ENCODE results near the gene RPS3. TPM values are rescaled to one million over a fixed set of nuclear protein-coding genes. Genes with fewer than 3 reads are reported as not detected.
A peak's percentile ranks its signal among the peaks of the same experiment; 100 is the strongest.
"Not testable (repeated sequence)": the region's sequence is repeated elsewhere in the genome, so short reads cannot be mapped to it uniquely, and the experiment has no call there.

RPS3 gene
- total RNA-seq, 1 donor from 2014 or later, result 1,041 TPM

DNA sequence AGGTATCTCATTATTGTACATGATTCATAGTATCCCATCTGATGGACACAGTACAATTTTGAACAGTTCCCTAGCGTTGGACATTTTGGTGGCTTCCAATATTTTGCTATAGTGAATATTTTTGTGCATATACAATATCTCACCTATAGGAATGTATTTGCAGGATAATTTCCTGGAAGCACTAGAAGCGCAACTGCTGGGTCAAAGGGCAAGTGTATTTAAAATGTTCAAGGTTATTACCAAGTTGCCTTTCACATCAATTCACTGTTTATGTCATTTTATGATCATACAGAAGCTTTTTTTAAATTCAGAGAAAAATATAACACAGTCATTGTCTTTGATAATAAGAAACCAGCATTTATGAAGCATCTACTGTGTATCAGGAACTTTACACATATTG, 19.1 kb upstream of the RPS3 start:
- no peak for DNase-seq (ENCODE audit: low read depth)

DNA sequence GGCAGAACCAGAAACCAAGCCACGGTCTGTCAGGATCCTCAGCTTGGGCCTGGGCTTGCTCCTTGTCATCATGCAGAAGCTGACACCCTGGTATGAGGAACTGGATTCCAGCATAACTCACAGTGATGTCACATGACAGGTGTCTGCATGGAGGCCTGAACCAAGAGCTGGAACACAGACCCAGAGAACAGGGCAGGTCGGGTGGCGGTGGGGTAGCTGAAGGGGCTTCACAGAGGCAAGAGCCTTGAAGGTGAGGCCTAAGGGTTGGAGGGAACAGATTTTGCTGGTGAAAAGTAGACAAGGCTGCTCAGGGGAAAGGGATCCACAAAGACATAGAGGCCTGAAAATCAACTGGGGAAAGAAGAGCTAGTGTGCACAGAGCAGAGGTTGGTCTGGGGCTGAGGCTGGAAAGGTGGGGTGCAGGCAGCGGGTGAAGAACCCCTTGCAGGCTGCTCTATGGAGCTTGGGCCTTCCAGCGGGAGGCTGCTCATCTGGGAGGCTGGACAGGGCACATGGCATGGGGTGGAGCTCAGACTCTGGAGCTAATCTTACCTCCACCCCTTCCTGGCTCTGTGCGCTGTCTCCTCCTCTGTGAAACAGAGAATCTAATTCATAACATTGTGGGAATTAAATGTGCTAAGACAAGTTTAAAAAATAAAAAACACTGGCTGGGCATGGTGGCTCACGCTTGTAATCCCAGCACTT, 18.4 kb upstream of the RPS3 start:
- peak; percentile 53 for DNase-seq (ENCODE audit: low read depth)

DNA sequence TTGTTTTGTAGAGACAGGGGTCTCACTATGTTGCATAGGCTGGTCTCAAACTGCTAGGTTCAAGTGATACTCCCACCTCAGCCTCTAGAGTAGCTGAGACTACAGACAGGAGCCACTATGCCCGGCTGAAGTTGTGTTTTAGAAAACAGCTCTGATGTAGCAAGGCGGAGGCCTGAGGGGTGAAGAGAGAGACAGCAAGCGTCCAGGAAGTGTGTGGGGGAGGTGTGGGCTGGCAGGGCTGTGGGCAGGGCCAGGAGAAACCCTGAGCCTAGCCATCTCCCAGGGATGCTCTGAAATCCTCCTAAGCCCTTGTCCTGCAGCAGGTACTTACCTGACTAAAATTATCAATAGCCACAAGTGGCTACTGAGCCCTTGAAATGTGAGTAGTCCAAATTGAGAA, 16.1 kb upstream of the RPS3 start:
- DNase-seq (ENCODE audit: low read depth), result no peak

DNA sequence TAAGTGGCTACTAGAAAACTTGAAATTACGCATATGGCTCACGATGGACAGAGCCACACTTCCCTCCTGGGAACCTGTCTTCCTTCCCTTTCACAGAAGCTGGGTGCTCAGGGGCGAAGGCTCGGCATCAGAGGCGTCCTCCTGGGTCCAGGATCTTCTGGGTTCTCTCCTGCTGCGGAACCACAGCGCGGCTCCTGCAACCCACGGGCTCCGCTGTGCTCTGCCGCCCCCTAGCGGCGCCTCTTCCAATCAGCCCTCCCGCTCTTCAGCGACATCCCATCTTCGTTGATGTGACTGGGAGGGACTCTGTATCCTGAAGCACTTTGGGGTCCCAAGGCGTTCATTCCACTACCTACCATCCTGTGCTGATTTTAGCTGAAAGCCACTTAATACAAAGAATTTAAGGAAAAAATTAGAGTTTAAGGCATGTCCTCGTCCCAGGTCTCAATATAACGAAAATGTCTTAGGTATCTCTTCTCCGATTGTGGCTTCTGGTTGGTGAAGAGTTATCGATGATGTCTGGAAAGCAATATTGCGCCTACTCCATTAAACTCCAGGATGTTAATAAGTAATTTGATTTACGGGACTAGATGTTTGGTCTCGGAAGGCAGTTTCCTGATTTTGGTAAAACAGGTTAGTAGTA, 14.8 kb upstream of the RPS3 start:
- peak; percentile 24 for DNase-seq (ENCODE audit: low read depth)

DNA sequence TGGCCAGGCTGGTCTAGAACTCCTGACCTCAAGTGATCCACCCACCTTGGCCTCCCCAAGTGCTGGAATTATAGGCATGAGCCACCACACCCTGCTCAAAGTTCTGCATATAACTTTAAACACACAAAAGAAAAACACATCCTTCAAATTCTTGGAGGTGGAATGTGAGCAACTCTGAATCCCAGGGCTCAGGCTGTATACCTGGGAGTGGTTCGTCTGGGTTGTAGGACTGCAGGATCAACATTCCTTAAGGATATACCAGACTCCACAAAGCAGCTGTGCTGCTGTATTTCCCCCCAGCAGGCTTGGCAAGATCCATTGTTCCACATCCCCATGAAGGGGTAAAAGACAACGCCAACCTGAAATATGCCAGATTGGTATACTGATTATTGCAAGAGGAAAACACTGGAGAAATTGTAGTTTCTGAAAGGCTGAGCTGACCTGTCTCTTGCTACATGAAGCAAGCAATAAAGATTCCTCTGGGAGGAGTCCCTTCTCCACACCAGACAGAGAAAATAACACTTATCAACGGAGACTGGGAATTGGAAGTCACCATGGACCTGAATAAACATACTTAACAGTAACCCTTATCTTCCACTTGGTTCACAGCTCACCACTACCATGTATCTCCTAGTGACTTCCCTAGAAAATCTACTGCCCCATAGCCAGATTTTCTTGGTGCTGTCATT, 12.2 kb upstream of the RPS3 start:
- DNase-seq (ENCODE audit: low read depth), result peak; percentile 77

DNA sequence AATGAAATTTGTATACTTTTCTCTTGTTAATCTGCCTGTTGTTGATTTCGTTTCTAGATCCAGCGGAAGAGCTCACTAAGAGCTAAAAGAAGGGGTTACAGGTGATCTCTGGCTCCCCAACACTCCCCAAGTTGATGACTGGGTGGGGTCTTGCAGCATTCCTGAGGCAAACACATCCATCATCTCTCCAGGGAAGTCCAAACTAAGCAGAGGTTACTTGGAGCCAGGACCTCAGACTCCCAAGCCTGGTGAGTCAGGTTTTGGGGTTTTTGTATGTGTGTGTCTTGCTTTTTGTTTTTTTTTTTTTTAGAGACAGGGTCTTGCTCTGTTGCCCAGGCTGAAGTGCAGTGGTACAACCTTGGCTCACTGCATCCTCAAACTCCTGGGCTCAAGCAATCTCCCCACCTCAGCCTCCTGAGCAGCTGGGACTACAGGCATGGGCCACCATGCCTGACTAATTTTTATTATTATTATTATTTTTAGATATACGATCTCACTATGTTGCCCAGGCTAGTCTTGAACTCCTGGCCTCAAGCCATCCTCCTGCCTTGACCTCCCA, 11.5 kb upstream of the RPS3 start:
- DNase-seq (ENCODE audit: low read depth), result no peak

DNA sequence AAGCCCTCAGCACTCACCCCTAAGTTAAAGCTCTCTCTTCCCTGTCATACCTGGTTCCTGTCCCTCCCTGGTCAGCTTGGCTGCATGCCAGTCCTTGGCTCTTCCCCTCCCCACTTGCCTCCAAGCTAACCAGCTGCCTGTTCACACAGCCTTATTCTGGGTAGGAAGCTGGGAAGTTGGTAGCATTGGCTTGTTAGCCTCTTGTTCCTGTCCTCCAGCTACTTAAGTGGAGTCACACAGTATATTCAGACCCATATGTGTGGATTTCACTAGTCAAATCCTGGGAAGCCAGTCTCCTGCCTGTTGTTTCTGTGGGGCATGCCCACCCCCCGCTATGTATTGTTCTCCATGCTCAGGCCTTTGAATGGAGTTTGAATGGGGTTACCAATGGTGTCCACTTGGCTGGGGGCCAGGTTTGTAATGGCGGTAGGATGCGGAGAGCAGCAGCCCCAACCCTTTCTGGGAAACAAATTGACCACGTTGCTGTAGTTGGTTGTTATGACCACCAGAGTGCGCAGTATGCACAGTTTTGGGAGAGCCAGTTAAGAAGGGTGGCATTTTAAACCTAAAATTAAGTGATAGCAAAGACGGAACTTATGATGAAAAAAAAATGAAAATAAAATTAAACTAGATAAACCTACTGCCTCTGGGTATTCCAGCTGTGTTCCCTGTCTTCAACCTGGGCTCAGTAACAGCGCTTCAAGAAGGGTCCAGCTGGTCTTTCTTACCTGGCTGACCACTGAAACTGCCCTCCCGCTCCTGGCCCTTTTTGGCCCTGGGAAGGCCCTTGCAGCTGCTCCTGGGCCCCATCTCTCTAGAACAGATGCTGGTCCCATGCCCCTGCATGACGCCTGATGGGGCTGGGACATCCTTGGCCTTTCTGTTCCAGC, 10.7 kb upstream of the RPS3 start:
- DNase-seq (ENCODE audit: low read depth), result peak; percentile 69

DNA sequence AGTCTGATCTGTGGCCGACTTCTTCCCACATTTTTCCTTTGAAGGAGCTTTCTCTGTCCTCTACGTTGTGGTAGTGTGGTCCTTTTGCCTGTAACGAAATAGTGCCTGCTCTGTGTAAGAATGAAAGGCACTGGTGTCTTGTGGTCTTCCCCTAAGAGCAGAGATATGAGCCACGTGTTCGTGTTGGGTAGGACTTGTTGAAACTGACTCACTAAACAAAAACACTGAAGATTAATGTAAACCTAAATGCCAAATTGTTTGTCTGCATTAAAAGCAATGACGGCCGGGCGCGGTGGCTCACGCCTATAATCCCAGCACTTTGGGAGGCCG, 10.1 kb upstream of the RPS3 start:
- no peak for DNase-seq (ENCODE audit: low read depth)

DNA sequence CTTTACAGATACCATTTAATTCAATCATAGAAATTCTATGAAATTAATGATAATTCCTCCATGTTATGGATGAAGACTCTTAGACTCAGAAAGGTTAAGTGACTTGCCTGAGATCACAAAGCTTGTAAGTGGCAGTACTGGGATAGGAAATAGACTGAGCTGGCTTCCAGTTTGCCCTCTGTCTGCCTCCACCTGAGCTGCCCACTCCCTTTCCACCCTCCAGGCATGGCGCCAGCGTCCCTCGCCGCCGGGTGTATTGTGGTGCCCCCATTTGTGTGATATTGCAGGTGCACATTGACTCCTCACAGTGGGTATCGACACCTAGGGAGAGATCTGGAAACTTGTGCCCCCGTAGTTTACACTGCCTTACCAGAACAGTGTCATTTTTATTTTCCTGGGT, 9.4 kb upstream of the RPS3 start:
- no peak for DNase-seq (ENCODE audit: low read depth)

DNA sequence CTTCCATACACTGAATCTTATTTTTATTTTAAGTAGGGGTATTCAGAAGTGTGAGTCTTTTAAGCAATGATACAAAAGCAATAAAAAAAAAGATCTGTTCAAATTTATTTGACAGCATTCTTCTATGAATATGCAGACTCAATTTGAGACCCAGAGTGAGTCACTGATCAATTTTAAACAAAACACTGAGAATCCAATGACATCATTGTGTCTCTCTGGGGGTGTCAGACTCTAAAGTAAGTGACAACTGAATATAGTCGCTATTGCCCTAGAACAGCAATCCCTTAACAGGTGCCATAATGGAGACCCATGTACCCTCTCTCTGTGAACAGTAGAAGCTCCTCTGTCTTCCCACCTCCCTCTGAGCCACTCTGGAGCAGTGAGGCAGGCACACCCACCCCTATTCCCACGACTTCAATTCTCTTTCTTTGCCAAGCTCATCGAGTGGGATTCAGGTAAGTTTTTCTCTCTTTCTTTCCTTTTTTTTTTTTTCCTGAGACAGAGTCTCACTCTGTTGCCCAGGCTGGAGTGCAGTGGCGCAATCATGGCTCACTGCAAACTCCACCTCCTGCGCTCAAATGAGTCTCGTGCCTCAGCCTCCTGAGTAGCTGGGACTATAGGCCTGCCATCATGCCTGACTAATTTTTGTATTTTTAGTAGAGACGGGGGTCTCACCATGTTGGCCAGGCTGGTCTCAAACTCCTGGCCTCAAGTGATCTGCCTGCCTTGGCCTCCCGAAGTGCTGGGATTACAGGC, 5.1 kb upstream of the RPS3 start:
- no peak for DNase-seq (ENCODE audit: low read depth)

DNA sequence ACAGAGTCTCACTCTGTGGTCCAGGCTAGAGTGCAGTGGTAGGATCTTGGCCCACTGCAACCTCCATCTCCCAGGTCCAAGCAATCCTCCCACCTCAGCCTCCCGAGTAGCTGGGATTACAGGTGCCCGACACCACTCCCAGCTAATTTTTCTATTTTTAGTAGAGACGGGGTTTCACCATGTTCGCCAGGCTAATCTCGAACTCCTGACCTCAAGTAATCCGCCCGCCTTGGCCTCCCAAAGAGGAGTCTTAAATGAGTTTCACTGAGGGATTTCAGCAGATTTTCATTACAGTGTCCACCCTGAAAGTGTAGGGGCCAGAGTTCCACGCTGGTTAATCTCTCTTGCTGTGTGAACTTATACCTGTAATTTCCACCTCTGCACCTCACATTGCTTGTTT, 412 bp upstream of the RPS3 start:
- DNase-seq (ENCODE audit: low read depth), result no peak

DNA sequence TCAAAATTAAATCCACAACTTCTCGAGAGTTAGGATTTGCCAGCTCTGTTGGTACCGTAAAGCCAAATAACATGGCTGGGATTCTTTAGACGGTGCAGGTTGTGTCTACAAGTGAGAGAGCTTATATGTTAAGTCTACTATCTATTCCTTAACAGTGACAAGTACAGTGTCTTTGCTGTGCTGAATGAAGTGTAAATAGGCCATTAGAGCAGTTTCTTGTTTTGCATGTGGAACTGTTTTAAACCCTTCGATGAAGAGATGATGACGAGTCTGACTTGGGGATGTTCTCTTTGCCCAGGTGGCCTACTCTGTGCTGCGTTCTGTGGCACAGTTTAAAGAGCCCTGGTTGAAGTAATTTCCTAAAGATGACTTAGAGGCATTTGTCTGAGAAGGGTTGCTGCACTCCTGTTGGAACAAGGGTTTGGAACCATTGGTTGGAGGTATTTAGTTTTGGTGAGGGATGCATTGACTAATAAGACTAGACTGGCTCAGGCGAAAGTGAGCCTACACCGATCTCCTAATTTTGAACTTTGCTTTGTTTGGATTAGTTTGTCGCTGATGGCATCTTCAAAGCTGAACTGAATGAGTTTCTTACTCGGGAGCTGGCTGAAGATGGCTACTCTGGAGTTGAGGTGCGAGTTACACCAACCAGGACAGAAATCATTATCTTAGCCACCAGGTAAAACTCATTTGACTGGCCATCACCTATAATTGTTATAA, 988 bp downstream of the RPS3 start:
- peak; percentile 17 for DNase-seq (ENCODE audit: low read depth)

DNA sequence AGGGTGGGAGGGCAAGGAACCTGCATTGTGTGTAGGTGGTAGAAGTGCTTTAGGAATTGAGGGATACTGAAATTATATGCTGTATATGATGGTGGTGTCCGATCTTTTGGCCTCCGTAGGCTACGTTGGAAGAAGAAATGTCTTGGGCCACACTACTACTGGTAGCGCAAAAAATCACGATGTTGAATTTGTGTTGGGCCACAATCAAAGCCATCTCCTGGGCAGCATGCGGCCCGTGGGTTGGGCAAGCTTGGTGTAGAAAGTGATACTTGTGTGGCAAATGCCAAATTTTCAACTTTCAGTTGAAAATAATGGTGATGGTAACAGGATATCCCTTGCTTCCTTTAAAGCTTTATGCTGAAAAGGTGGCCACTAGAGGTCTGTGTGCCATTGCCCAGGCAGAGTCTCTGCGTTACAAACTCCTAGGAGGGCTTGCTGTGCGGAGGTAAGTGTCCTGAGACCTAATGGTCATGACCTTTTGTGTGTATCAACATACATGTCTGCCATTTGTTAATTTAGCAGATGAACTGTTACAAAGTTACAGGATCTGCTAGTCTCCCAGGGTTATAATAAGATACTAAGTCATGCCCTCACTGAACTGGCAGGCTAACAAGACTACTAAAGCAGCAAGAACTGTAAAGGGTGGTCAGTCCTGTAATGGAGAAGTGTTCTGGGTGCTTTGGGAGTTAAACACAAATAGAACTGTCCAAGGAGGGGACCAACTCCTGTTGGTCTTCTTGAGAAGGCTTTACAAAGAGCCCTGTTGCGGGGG, 2.9 kb downstream of the RPS3 start:
- no peak for DNase-seq (ENCODE audit: low read depth)

DNA sequence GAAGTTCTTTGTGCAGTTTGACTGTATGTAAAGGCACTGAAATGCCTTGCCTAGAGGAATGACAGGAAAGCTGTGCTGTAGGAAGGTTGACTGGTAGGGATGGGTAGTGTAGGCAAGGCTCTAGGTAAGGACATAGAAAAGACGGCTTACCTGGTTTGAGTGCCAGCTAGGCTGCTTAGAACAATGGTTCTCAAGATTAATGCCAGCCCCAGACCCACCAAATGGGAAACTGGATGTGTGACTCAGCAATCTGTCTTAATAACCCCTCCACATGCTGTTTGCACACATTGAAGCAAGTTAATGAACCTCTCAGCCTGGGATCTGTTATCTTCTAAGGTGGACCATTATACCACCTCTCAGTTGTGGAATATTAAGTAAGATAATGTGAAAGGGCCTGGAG, 3.7 kb downstream of the RPS3 start:
- DNase-seq (ENCODE audit: low read depth), result peak; percentile 45

DNA sequence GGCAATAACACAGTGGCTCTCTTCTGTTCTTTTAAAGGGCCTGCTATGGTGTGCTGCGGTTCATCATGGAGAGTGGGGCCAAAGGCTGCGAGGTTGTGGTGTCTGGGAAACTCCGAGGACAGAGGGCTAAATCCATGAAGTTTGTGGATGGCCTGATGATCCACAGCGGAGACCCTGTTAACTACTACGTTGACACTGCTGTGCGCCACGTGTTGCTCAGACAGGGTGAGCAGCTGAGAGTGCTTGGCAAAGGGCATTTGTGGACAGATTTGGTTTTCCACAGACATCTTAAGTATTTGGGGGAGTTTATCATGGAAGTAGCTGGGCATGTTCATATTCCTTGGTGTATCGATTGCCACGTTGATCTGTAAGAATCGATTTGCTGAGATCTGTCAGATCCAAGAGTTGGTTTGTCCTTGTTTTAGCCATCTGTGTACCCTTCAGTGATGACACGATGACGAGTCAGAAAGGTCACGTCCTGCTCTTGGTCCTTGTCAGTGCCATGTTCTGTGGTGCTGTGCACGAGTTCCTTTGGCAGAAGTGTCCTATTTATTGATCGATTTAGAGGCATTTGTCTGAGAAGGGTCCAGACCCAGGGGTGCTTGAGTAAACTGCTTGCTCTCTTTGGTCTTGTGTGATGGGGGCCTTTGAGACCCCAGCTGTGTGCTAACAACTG, 4.8 kb downstream of the RPS3 start:
- no peak for DNase-seq (ENCODE audit: low read depth)

DNA sequence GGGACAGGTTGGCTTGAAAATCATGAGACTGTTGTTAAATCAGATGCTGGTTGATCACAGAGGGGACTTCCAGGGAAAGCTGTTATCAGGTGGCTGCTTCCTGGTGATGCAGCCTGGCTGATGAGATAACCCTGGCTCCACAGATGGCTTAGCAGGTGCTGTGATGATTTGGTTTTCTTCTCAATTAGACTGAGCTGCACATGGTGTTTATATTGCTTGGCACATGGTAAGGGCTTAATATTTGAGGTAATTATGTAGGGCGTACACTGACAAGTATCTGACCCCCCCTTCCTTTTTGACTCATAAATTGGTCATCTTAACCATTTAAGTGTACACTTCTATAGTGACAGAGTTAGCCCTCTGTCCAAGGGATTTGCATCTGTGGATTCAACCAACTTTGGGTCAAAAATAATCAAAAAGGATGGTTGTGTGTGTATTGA, 7.0 kb downstream of the RPS3 start:
- no peak for DNase-seq (ENCODE audit: low read depth)

DNA sequence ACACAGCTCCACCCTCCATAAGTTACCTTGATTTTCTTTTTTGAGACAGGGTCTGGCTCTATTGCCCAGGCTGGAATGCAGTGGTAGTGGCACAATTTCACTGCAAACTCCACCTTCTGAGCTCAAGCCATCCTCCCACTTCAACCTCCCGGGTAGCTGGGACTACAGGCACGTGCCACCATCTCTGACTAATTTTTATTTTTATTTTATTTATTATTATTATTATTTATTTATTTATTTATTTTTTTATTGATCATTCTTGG, 9.6 kb downstream of the RPS3 start:
- no peak for DNase-seq (ENCODE audit: low read depth)

DNA sequence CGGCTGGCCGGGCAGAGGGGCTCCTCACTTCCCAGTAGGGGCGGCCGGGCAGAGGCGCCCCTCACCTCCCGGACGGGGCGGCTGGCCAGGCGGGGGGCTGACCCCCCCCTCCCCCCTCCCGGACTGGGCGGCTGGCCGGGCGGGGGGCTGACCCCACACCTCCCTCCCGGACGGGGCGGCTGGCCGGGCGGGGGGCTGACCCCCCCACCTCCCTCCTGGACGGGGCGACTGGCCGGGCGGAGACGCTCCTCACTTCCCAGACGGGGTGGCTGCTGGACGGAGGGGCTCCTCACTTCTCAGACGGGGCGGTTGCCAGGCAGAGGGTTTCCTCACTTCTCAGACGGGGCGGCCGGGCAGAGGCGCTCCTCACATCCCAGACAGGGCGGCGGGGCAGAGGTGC, 10.7 kb downstream of the RPS3 start:
- not testable (repeated sequence) for DNase-seq (ENCODE audit: low read depth)

DNA sequence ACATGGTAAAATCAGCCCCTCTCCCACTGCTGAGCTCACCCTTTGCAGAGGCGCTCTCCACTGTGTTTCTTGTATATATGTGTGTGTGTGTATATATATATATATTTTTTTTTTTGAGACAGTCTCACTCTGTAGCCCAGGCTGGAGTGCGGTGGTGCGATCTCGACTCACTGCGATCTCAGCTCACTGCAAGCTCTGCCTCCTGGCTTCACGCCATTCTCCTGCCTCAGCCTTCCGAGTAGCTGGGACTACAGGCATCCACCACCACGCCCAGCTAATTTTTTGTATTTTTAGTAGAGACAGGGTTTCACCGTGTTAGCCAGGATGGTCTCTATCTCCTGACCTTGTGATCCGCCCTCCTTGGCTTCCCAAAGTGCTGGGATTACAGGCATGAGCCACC, 13.8 kb downstream of the RPS3 start:
- DNase-seq (ENCODE audit: low read depth), result not testable (repeated sequence)

All from renal cortical epithelial cell (primary cell).